Measurements from ENCODE around the gene CEP89. TPM values are rescaled to one million over a fixed set of nuclear protein-coding genes. Genes with fewer than 3 reads are reported as not detected.

The CEP89 gene
- total RNA-seq, 1 experiment from 2014 or later, result 21.1 TPM

- no peaks in the 10 kb centered on the region for H3K9me3 Mint-ChIP-seq
- no peaks in the 10 kb centered on the region for H3K36me3 Mint-ChIP-seq
- CTCF ChIA-PET, result no interaction called here
- ATAC-seq (no peak), DNase-seq (ENCODE audit: low spot score) (no peak)
- no peak overlapping the region for H3K4me3 Mint-ChIP-seq
- H3K4me1 Mint-ChIP-seq, result peaks cover 16% of the 10 kb centered on the region
- POLR2A ChIA-PET, result no interaction called here
- H3K27ac Mint-ChIP-seq, result peak overlapping the region; percentile 46; the same call in 1 of the 2 replicates
- H3K27me3 Mint-ChIP-seq (ENCODE audit: low read depth), result no peaks in the 10 kb centered on the region
- TF ChIP-seq TEAD4 (CRISPR knock-in tag; IDR thresholded peaks at IDR 0.05), result no peak
- TF ChIP-seq CREB1 (CRISPR knock-in tag; IDR thresholded peaks at IDR 0.05), result no peak
- no peak for TF ChIP-seq NFYB (CRISPR knock-in tag; conservative IDR thresholded peaks at IDR 0.05; ENCODE audit: low read depth)
- TF ChIP-seq ZNF425 (CRISPR knock-in tag; conservative IDR thresholded peaks at IDR 0.05), result no peak
- no peak for TF ChIP-seq ZNF416 (CRISPR knock-in tag; IDR thresholded peaks at IDR 0.05)
- TF ChIP-seq IRF1 (CRISPR knock-in tag; IDR thresholded peaks at IDR 0.05), result no peak
- no peak for TF ChIP-seq ZNF281 (CRISPR knock-in tag; IDR thresholded peaks at IDR 0.05)
- TF ChIP-seq PRDM15 (CRISPR knock-in tag; IDR thresholded peaks at IDR 0.05), result no peak
These were observed 140.1 kb downstream of the CEP89 start for GRCh38 chr19:32831611-32832010.

- ChIA-PET POLR2A (no interaction called here), CTCF (no interaction called here)
- Mint-ChIP-seq H3K4me3 (no peak overlapping the region), H3K4me1 (peaks cover 16% of the 10 kb centered on the region), H3K27me3 (ENCODE audit: low read depth) (no peaks in the 10 kb centered on the region), H3K36me3 (no peaks in the 10 kb centered on the region), H3K27ac (no peak overlapping the region), H3K9me3 (no peaks in the 10 kb centered on the region)
- ATAC-seq, result no peak
- no peak for DNase-seq (ENCODE audit: low spot score)
- no peak for TF ChIP-seq E2F4 (CRISPR knock-in tag; IDR thresholded peaks at IDR 0.05; ENCODE audit: borderline replicate concordance, low read depth)
- TF ChIP-seq ATF1 (CRISPR knock-in tag; IDR thresholded peaks at IDR 0.05), result no peak
- TF ChIP-seq PREB (CRISPR knock-in tag; IDR thresholded peaks at IDR 0.05; ENCODE audit: borderline replicate concordance), result no peak
- no peak for TF ChIP-seq NR1H2 (CRISPR knock-in tag; IDR thresholded peaks at IDR 0.05)
- TF ChIP-seq ATF3 (CRISPR knock-in tag; conservative IDR thresholded peaks at IDR 0.05), result no peak
- TF ChIP-seq SOX15 (CRISPR knock-in tag; IDR thresholded peaks at IDR 0.05), result no peak
- no peak for TF ChIP-seq FOXP1 (CRISPR knock-in tag; IDR thresholded peaks at IDR 0.05; ENCODE audit: borderline replicate concordance)
- TF ChIP-seq CDX4 (CRISPR knock-in tag; IDR thresholded peaks at IDR 0.05; ENCODE audit: borderline replicate concordance), result no peak
- TF ChIP-seq ZNF416 (CRISPR knock-in tag; IDR thresholded peaks at IDR 0.05), result no peak
- TF ChIP-seq ETV6 (CRISPR knock-in tag; IDR thresholded peaks at IDR 0.05), result no peak
- no peak for TF ChIP-seq ZBTB21 (CRISPR knock-in tag; IDR thresholded peaks at IDR 0.05; ENCODE audit: borderline replicate concordance)
- no peak for TF ChIP-seq TEAD1 (CRISPR knock-in tag; IDR thresholded peaks at IDR 0.05)
- no peak for TF ChIP-seq OVOL2 (CRISPR knock-in tag; IDR thresholded peaks at IDR 0.05; ENCODE audit: borderline replicate concordance)
- no peak for TF ChIP-seq KAT7 (CRISPR knock-in tag; IDR thresholded peaks at IDR 0.05; ENCODE audit: borderline replicate concordance)
These were observed 141.3 kb downstream of the CEP89 start for GRCh38 chr19:32830231-32831014.
